Stimulated activated naive B cell treated with anti-CD40 and anti-IgM and Interleukin-4, amounts not matched to agents 10 μg/mL and 1 μg/mL and 100 μg/mL, for 72 hours (primary cell): ENCODE data around the gene DCAF17.

Experiments used
- ATAC-seq, 2 donors: fragments of 150-1000 bp; cut with Tn5 transposase; replicated peaks; 2 replicates each; pipeline ENCODE4 v1.10.0; 2021; ENCODE audit warnings: moderate library complexity in 1 of 2
- DNase-seq: peaks from one replicate; pipeline ENCODE4 v3.0.0; 2021
- H3K27ac Mint-ChIP-seq: one replicate; pipeline ENCODE4 v1.8.0; 2022; ENCODE audit warnings: mild to moderate bottlenecking, mixed read lengths
- H3K27me3 Mint-ChIP-seq, 2 donors: one replicate each; pipeline ENCODE4 v1.8.0; 2022; ENCODE audit warnings: mixed read lengths in 2 of 2
- H3K36me3 Mint-ChIP-seq, 2 donors: one replicate each; pipeline ENCODE4 v1.8.0; 2022; ENCODE audit warnings: mixed read lengths in 2 of 2, mild to moderate bottlenecking in 1 of 2
- H3K4me1 Mint-ChIP-seq, 2 donors: one replicate each; pipeline ENCODE4 v1.8.0; 2022; ENCODE audit warnings: mixed read lengths in 2 of 2, mild to moderate bottlenecking in 1 of 2
- H3K4me3 Mint-ChIP-seq, 2 donors: one replicate each; pipeline ENCODE4 v1.8.0; 2022; ENCODE audit warnings: mild to moderate bottlenecking in 2 of 2, mixed read lengths in 2 of 2, moderate library complexity in 1 of 2
- H3K9me3 Mint-ChIP-seq, 2 donors: one replicate each; pipeline ENCODE4 v1.8.0; 2022; ENCODE audit warnings: mixed read lengths in 2 of 2, mild to moderate bottlenecking in 1 of 2

DCAF17 gene

DNA sequence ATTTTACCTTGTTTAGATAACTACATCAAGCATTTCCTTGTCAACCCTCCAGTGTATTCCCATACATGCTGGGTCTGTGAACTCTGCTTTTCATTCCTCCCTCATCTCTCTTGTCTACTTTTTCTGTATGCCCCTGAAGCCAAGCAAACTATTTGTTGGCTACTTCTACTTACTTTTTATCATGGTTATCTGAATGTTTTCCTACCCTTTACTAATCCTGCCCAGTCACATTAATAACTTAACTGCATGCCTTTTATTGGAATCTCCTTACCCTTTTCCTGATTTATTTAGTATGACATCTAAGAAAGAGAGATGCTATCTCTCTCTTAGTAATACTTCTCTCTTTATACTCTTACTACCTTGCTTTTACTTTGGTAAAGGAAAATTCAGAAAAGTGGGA is 17.0 kb downstream of the DCAF17 start:
- Mint-ChIP-seq H3K9me3 (peaks cover 4% of the 10 kb centered on the region in 2 donors), H3K4me3 (no peak overlapping the region), H3K27ac (no peak overlapping the region), H3K27me3 (no peaks in the 10 kb centered on the region), H3K4me1 (peaks cover 4 to 7% of the 10 kb centered on the region in 2 donors), H3K36me3 (peaks cover 27 to 40% of the 10 kb centered on the region in 2 donors)
- DNase-seq = no peak
- ATAC-seq = no peak

DNA sequence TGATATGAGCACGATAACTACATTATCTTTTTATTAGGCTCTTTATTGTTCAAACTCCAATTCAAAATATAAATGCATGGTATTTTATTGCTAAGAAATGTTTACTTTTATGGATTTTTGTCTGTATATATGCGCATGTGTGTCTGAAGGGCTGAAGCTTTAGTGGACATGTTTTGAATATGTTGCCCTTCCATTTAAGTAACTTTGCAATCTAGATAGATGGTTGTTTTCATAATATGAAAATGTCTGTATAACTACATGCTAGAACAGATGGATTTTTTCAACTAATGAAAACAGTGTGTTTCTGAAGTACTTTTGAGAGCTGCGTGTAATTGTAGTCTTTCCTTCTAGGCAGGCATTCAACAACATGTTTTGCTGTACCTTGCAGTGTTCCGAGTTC is 18.7 kb downstream of the DCAF17 start:
- H3K27ac Mint-ChIP-seq = no peak overlapping the region
- peaks cover 33 to 46% of the 10 kb centered on the region in 2 donors for H3K36me3 Mint-ChIP-seq
- DNase-seq = no peak
- H3K9me3 Mint-ChIP-seq = peaks cover 4 to 6% of the 10 kb centered on the region in 2 donors
- H3K4me3 Mint-ChIP-seq = no peak overlapping the region
- no peak for ATAC-seq
- peaks cover 6 to 12% of the 10 kb centered on the region in 2 donors for H3K4me1 Mint-ChIP-seq
- no peaks in the 10 kb centered on the region for H3K27me3 Mint-ChIP-seq

DNA sequence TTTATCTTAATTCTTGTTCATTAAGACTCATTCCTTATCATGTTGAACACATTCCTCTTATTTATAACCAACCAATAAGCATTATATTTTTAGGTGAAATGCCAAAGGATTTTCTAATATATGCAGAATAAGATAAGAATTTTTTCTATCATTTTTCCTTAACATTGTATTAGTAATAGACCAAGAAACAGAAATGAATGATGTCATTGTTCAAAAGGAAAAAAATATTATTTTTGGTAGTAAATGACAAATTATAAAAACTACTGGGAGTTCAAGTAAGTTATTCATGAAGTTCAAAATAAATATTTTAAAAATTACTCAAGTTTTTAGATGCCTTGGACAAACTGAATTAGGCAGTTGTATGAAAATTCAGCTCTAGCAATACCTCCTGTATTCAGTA is 25.5 kb downstream of the DCAF17 start:
- no peak for ATAC-seq

DNA sequence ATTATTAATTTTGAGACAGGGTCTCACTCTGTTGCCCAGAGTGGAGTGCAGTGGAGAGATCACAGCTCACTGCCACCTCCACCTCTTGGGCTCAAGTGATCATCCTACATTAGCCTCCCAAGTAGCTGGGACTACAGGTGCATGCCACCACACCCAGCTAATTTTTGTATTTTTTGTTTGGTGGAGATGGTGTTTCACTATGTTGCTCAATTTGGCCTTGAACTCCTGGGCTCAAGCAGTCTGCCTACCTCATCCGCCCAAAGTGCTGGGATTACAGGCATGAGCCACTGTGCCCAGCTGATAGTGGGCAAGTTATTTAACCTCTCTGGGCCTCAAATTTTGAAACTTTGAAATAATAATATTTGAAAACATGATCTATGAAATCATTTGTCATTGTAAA is 26.5 kb downstream of the DCAF17 start:
- Mint-ChIP-seq H3K27me3 (no peaks in the 10 kb centered on the region), H3K27ac (no peak overlapping the region), H3K4me1 (peaks cover 6 to 9% of the 10 kb centered on the region in 2 donors), H3K4me3 (no peak overlapping the region), H3K36me3 (peaks cover 36 to 48% of the 10 kb centered on the region in 2 donors), H3K9me3 (peaks cover 4 to 6% of the 10 kb centered on the region in 2 donors)
- no peak for DNase-seq
- no peak for ATAC-seq

More for the DNA sequence above, 25.5 kb downstream of the DCAF17 start:
- no peak for DNase-seq
- no peaks in the 10 kb centered on the region for H3K27me3 Mint-ChIP-seq
- H3K9me3 Mint-ChIP-seq = peaks cover 4 to 6% of the 10 kb centered on the region in 2 donors
- peaks cover 42 to 55% of the 10 kb centered on the region in 2 donors for H3K36me3 Mint-ChIP-seq
- no peak overlapping the region for H3K27ac Mint-ChIP-seq
- H3K4me1 Mint-ChIP-seq = peaks cover 6 to 12% of the 10 kb centered on the region in 2 donors
- H3K4me3 Mint-ChIP-seq = no peak overlapping the region

DNA sequence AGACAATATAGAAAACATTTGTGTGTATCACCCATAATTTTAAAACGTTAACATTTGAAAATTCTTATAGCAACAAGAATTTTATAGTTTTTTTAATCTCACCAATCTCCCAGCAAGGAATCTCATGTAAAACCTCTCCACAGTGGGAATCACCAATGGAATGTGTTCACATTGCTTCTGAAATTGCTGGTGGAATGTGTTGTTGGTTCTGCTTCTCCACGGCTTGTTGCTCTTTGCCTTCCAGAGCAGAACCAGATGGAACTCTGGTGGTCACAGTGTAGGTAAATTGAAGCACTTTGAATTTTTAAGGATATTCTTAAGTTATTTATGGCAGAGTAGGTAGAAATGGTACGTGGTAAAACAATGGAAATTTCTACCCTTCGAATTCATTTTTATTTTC is 35.1 kb downstream of the DCAF17 start:
- Mint-ChIP-seq H3K27me3 (no peaks in the 10 kb centered on the region), H3K36me3 (peaks cover 21 to 46% of the 10 kb centered on the region in 2 donors), H3K4me3 (no peak overlapping the region), H3K27ac (no peak overlapping the region), H3K9me3 (no peaks in the 10 kb centered on the region), H3K4me1 (no peaks in the 10 kb centered on the region)
- no peak for DNase-seq
- ATAC-seq = no peak

DNA sequence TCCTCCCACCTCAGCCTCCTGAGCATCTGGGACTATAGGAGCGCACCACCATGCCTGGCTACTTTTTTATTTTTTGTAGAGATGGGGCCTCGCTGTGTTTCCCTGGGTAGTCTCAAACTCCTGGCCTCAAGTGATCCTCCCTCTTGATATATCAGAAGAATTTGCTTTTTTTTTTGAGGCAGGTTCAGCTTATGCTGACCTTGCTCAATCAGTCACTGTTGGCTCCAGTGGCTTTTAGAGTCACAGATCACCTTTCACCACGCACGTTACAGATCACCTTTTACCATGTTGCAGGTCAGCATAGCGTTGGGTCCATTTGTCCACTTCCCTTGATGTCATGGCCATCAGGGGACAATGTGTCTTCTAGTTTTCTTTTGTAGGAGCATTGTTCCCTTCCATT is 36.1 kb downstream of the DCAF17 start:
- Mint-ChIP-seq H3K27me3 (no peaks in the 10 kb centered on the region), H3K36me3 (peaks cover 27 to 52% of the 10 kb centered on the region in 2 donors), H3K9me3 (no peaks in the 10 kb centered on the region), H3K4me1 (no peaks in the 10 kb centered on the region), H3K4me3 (no peak overlapping the region), H3K27ac (no peak overlapping the region)
- ATAC-seq (no peak), DNase-seq (no peak)

DNA sequence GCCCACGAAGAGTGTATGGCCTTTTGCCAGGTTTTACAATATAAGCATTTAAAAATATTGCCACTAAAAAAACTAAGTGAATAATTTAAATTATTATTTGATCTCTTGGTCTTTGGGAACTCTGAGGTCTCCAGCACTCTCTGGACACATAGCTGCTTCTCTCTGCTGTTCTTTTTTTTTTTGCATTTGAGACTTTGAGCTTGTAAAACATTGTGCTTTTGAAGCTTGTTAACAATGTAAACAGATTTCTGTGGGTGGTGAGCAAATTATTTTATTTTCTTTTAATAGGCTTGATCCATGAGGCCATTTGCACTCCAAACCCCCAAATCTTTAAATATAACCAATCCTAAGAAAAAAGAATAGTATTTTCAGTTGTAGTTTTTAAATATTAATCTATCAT is 42.0 kb downstream of the DCAF17 start:
- Mint-ChIP-seq H3K4me1 (no peaks in the 10 kb centered on the region), H3K36me3 (peaks cover 33 to 50% of the 10 kb centered on the region in 2 donors), H3K9me3 (no peaks in the 10 kb centered on the region), H3K4me3 (no peak overlapping the region), H3K27ac (no peak overlapping the region), H3K27me3 (no peaks in the 10 kb centered on the region)
- ATAC-seq (no peak), DNase-seq (no peak)

DNA sequence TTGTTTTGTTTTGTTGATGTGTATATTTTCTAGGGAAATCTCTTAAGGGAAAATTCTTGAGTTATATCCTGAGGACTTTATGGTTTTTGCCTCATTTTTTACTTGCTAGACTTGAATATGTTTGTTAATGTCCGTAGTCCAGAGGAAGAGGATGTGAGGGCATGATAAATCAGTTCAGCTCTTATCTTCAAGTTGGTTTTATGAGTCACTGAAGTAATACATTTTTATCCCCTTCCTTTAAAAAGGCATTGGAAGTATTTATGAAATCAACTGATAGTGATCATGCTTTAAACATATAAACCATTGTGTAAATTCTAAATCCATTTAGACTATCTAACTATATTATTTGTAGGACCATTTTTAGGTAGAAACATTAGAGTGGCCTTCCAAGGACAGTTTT is 44.3 kb downstream of the DCAF17 start:
- Mint-ChIP-seq H3K36me3 (peaks cover 33 to 56% of the 10 kb centered on the region in 2 donors), H3K4me3 (no peak overlapping the region), H3K27me3 (no peaks in the 10 kb centered on the region), H3K9me3 (no peaks in the 10 kb centered on the region), H3K27ac (no peak overlapping the region), H3K4me1 (no peaks in the 10 kb centered on the region)
- no peak for DNase-seq
- no peak for ATAC-seq

DNA sequence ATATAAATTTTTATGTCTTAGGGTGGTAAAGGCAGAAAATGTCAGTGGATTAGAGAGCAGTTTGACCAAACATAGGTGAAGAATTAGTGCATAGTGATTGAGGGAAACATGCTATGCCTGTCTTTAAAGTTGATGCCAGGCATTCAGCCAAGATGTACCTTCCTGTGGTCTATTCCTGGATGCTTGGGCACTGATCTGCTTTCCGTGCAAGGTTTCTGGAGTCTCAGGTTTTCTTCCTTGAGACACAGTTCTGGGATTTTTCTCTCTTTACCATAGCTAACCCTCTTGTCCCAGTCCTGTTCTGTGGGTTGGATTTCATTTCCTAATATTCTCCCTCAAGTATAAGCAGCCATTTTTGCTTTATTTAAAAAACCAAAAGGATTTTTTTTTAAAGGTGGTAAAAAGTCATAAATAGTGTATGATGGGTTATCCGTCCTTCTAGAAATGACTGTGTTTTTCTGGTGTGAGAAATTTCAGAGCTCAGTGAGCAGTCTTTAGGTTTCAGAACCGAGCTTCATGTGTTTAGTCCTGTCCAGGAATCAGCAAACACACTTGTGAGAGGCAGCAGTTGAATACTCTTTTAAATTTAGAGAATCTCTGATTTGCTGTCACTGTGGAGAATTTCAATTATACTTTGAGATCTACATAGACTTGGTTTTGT is 45.3 kb downstream of the DCAF17 start:
- DNase-seq (no peak), ATAC-seq (no peak)
- H3K9me3 Mint-ChIP-seq = no peaks in the 10 kb centered on the region
- no peak overlapping the region for H3K4me3 Mint-ChIP-seq
- H3K4me1 Mint-ChIP-seq = no peaks in the 10 kb centered on the region
- H3K27me3 Mint-ChIP-seq = no peaks in the 10 kb centered on the region
- H3K36me3 Mint-ChIP-seq = peaks cover 31 to 51% of the 10 kb centered on the region in 2 donors
- no peak overlapping the region for H3K27ac Mint-ChIP-seq

DNA sequence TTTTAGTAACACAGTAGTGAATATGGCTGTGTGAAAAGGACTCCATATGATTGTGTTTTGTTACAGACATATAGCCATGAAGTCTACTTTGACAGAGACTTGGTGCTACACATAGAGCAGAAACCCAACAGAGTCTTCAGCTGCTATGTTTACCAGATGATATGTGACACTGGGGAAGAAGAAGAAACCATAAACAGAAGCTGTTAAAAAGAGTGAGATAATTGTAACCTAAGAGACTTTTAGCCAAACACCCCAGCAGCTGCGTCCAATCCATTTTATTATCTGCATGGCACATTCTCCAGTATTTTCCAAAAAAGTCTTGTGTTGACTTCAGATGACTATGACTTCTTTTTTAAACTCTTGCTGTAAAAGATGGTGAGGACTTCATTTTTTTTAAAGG is 46.9 kb downstream of the DCAF17 start:
- H3K27ac Mint-ChIP-seq = no peak overlapping the region
- DNase-seq (no peak), ATAC-seq (no peak)
- no peaks in the 10 kb centered on the region for H3K4me1 Mint-ChIP-seq
- H3K27me3 Mint-ChIP-seq = no peaks in the 10 kb centered on the region
- no peak overlapping the region for H3K4me3 Mint-ChIP-seq
- no peaks in the 10 kb centered on the region for H3K9me3 Mint-ChIP-seq
- H3K36me3 Mint-ChIP-seq = peaks cover 31 to 50% of the 10 kb centered on the region in 2 donors

DNA sequence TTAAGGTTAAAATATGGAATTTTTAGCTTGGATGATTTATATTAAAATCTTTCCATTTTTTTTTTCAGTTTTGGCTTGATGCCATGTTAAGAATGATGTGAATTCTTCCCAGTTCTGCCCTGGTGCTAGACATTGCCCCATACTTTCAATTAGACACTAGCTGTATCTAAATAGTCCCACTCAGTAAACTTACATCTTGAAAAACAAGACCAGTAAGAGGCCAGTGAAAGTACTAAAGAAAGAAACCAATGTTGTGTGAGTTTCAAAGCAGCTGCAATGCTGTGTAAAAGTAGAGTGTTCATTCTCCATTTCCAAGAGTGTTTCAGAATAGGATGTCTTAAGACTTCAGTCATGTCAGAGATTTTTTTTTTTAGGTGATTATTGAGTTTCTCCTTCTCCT is 48.3 kb downstream of the DCAF17 start:
- H3K36me3 Mint-ChIP-seq = peaks cover 33 to 57% of the 10 kb centered on the region in 2 donors

DNA sequence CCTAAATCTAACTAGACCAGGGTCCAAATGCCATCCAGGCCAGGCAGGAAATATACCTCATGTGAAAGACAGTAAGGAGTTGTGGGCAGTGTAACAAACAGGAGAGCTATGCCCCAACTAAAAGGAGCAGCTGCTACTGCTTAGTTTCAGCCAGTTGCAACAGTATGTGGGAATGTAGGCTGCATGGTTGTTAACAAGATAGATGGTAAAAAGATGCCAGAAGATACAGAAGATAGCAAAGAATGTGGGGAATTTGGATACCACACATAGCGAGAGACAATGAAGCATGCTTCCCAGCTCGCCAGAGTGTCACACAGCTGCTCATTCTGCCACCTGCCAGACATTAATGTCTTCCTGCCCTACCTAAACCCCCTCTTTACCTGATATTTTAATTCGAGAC is 48.9 kb downstream of the DCAF17 start:
- H3K36me3 Mint-ChIP-seq = peaks cover 29 to 57% of the 10 kb centered on the region in 2 donors
- no peak overlapping the region for H3K4me3 Mint-ChIP-seq
- no peak for DNase-seq
- ATAC-seq = no peak
- H3K9me3 Mint-ChIP-seq = no peaks in the 10 kb centered on the region
- no peaks in the 10 kb centered on the region for H3K4me1 Mint-ChIP-seq
- no peak overlapping the region for H3K27ac Mint-ChIP-seq
- H3K27me3 Mint-ChIP-seq = no peaks in the 10 kb centered on the region

More for the DNA sequence above, 48.3 kb downstream of the DCAF17 start:
- Mint-ChIP-seq H3K4me3 (no peak overlapping the region), H3K4me1 (no peaks in the 10 kb centered on the region), H3K27ac (no peak overlapping the region), H3K9me3 (no peaks in the 10 kb centered on the region), H3K27me3 (no peaks in the 10 kb centered on the region)
- ATAC-seq (no peak), DNase-seq (no peak)

DNA sequence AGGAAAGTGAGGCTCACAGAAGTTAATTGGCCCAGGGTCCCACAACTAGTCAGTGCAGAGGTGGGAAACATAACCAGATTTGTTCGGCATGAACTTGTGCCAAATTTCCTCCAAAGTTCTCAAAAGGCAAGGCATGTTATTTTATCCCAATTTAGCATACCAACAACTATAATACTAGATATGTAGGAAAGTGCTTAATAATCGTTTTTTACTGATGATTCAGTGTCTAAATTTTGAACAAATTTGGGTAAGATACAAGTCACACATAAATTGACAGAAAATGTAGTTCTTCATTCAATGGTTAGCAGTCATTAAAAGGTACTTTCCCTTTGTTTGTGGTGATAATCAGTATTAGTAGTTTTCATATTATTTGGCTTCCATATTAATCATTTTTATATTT is 49.8 kb downstream of the DCAF17 start:
- no peak overlapping the region for H3K27ac Mint-ChIP-seq
- peaks cover 29 to 58% of the 10 kb centered on the region in 2 donors for H3K36me3 Mint-ChIP-seq
- H3K4me3 Mint-ChIP-seq = no peak overlapping the region
- no peaks in the 10 kb centered on the region for H3K27me3 Mint-ChIP-seq
- peaks cover 3 to 4% of the 10 kb centered on the region in 2 donors for H3K9me3 Mint-ChIP-seq
- ATAC-seq (no peak), DNase-seq (no peak)
- no peaks in the 10 kb centered on the region for H3K4me1 Mint-ChIP-seq

DNA sequence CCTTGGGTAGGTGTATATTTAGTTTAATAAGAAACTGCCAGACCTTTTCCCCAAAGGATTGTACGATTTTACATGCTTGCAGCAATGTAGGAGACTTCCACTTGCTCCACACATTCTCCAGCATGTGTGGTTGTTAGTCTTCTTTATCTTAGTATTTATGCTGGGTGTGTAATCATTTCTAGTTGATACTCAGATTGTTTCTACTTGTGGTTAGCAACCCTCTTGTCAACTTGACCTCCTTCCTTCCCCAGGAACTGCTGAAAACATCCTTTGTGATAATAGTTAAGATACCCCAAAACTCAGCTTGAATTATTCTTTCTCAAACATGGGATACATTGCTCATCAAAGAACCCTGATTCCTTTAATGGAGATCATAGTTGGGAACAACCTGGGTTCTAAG is 51.1 kb downstream of the DCAF17 start:
- H3K9me3 Mint-ChIP-seq = peaks cover 3 to 4% of the 10 kb centered on the region in 2 donors

DNA sequence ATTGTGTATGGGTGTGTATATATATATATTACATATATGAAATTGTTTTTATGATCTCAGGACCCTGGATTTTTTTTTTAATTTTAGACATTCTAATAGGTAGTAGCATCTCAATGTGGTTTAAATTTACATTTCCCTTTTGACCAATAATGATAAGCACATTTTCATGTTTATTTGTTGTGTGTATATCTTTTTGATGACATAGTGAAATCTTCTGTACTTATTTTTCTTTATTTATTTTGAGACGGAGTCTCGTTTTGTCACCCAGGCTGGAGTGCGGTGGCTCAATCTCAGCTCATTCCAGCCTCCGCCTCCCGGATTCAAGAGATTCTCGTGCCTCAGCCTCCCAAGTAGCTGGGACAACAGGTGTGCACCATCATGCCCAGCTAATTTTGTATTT is 53.2 kb downstream of the DCAF17 start:
- Mint-ChIP-seq H3K4me3 (no peak overlapping the region), H3K36me3 (peaks cover 31 to 56% of the 10 kb centered on the region in 2 donors), H3K4me1 (no peaks in the 10 kb centered on the region), H3K27ac (no peak overlapping the region), H3K9me3 (peaks cover 3 to 4% of the 10 kb centered on the region in 2 donors), H3K27me3 (no peaks in the 10 kb centered on the region)
- ATAC-seq (no peak), DNase-seq (no peak)

More for the DNA sequence above, 51.1 kb downstream of the DCAF17 start:
- Mint-ChIP-seq H3K27me3 (no peaks in the 10 kb centered on the region), H3K36me3 (peaks cover 31 to 54% of the 10 kb centered on the region in 2 donors), H3K4me1 (no peaks in the 10 kb centered on the region), H3K4me3 (no peak overlapping the region), H3K27ac (no peak overlapping the region)
- ATAC-seq (no peak), DNase-seq (no peak)
